ENCODE results near the gene RCN2.
"Not testable (repeated sequence)": the region's sequence is repeated elsewhere in the genome, so short reads cannot be mapped to it uniquely, and the experiment has no call there.

Gene RCN2

GRCh38 chr15:76931397-76932134, at the start of gene RCN2:
Gene RCN2, plus strand, starts transcription at chr15:76931749. Its CDS starts 93 bp downstream, at chr15:76931842.
- peak; percentile 92 to 94 for DNase-seq

- no peak for DNase-seq
Observed at GRCh38 chr15:76885212-76885611, 46.3 kb upstream of the RCN2 start.

GRCh38 chr15:76887280-76888141, 44.0 kb upstream of the RCN2 start:
- not testable (repeated sequence) for DNase-seq

GRCh38 chr15:76892836-76893235, 38.7 kb upstream of the RCN2 start:
- not testable (repeated sequence) for DNase-seq

GRCh38 chr15:76894174-76894573, 37.4 kb upstream of the RCN2 start:
- no peak for DNase-seq

- DNase-seq = no peak
Observed at GRCh38 chr15:76898102-76898501, 33.4 kb upstream of the RCN2 start.

GRCh38 chr15:76899176-76899930, 32.2 kb upstream of the RCN2 start:
- not testable (repeated sequence) for DNase-seq

GRCh38 chr15:76899931-76900310, 31.6 kb upstream of the RCN2 start:
- DNase-seq = not testable (repeated sequence)

- DNase-seq = no peak
Observed at GRCh38 chr15:76901965-76902364, 29.6 kb upstream of the RCN2 start.

GRCh38 chr15:76903251-76903681, 28.3 kb upstream of the RCN2 start:
- peak; percentile 30 to 37 for DNase-seq

- no peak for DNase-seq
Observed at GRCh38 chr15:76904461-76905012, 27.0 kb upstream of the RCN2 start.

GRCh38 chr15:76905013-76905839, 26.3 kb upstream of the RCN2 start, which contains the start of gene SCAPER:
Gene SCAPER, minus strand, starts transcription at chr15:76905340. Its CDS starts 21,523 bp downstream, at chr15:76883817.
- peak; percentile 73 to 83 for DNase-seq

- DNase-seq = no peak
Observed at GRCh38 chr15:76905855-76906254, 25.7 kb upstream of the RCN2 start.

GRCh38 chr15:76912430-76912829, 19.1 kb upstream of the RCN2 start:
- no peak for DNase-seq

GRCh38 chr15:76913737-76914136, 17.8 kb upstream of the RCN2 start:
- no peak for DNase-seq

- DNase-seq = no peak
Observed at GRCh38 chr15:76916369-76916768, 15.2 kb upstream of the RCN2 start.

GRCh38 chr15:76928201-76928600, 3.3 kb upstream of the RCN2 start:
- no peak for DNase-seq

- no peak for DNase-seq
Observed at GRCh38 chr15:76929011-76929760, 2.4 kb upstream of the RCN2 start.

- peak in 1 of 2 experiments; percentile 12 for DNase-seq
Observed at GRCh38 chr15:76930831-76931396, 635 bp upstream of the RCN2 start.

GRCh38 chr15:76932135-76932966, 802 bp downstream of the RCN2 start:
- DNase-seq = no peak
